ENCODE measurements around the gene PHF21B. TPM values are rescaled to one million over a fixed set of nuclear protein-coding genes. Genes with fewer than 3 reads are reported as not detected.
"Not testable (repeated sequence)": the region's sequence is repeated elsewhere in the genome, so short reads cannot be mapped to it uniquely, and the experiment has no call there.

PHF21B gene
- total RNA-seq, 2 donors from 2014 or later, result 0.40 TPM; not detected in 1

- intact Hi-C loops (cut with DNase I, micrococcal nuclease), result no loop called here
- ATAC-seq (no peak), DNase-seq (peak in 1 of 2 donors; percentile 16)
Observed at GRCh38 chr22:44913198-44913983, 96.4 kb downstream of the PHF21B start.

GRCh38 chr22:44909241-44909640 is 100.6 kb downstream of the PHF21B start:
- DNase-seq, result no peak
- ATAC-seq, result no peak
- intact Hi-C loops (cut with DNase I, micrococcal nuclease), result no loop called here

DNA sequence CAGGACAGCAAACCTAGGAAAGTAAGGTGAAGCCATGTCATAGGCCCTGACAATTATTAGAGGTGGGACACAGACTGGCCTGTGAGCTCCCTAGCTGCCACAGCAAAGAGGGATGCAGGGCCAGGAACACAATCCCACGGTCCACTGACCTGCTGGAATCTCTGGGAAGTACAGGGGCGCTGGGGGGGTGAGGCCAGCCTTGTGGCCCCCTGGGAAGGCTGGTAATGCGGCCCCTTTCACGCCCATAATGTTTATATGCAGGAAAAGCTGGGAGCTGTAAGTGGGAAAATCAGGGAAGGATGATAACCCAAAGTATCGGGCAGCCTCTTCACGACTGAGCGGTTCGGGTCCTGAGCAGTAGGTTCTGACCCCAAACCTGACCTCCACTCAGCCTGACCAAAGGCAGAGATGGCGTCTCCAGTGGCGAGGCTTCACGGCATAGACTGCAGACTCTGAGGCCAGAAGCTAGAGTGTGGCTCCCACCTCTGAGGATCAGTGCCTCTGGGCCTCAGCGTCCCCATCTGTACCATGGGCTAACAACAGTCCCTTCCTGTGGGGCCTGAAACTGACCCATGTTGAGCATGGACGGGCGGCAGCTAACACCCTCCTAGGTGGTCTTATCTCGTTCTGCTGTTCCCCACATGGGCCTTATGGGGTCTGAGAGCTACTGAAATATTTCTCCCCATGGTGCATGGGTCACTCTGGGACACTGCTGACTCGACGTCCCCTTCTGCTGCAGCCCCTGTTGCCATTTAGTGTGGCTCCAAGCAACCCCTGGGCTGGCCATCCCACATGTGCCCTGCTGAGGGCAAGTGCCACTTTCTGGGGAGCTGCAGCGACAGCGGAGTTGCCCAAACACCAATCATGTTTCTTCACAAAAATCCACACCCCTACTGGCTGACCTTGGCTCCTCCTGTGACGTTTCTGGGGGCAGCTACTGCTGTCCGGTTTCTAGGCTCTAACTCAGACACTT is 101.8 kb downstream of the PHF21B start:
- DNase-seq, result peak in 1 of 2 donors; percentile 4
- intact Hi-C loops (cut with DNase I, micrococcal nuclease), result no loop called here
- no peak for ATAC-seq

GRCh38 chr22:44906999-44907644 is 102.7 kb downstream of the PHF21B start:
- intact Hi-C loops (cut with DNase I, micrococcal nuclease), result no loop called here
- ATAC-seq (no peak), DNase-seq (peak in 1 of 2 donors; percentile 2)

DNA sequence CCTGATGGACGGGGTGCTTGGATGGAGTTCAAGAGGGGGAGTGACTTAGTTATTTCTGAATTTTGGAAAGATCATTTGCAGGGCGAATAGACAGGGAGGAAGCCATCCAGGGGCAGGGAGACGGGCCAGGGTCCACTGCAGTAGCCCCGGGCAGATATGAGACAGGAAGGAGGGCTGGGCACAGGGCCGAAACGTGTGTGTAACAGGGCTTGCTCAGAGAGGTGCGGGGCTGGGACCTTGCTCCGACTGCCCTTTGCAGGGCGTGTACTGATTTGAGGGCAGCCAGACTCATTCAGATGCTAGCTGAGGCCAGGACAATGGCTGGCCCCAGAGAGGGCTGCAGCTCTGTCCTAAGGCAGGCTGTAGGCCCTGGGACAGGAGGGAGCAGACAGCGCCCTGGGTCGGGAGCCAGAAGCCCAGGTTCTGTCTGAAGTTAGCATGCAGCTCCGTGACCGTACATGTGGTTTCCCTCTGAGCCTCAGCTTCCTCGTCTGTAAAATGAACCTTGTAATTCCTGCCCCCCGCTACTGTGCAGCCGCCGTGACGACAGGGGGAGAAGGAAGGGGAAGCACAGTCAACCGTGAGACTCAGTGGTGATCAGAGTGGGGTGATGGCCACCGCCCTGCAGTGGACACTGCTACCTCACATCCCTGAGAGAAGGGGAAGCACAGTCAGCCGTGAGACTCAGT is 103.4 kb downstream of the PHF21B start:
- DNase-seq, result peak in 1 of 2 donors; percentile 10
- intact Hi-C loops (cut with DNase I, micrococcal nuclease), result no loop called here

GRCh38 chr22:44904492-44905152 is 105.2 kb downstream of the PHF21B start:
- DNase-seq, result peak in 1 of 2 donors; percentile 6
- intact Hi-C loops (cut with DNase I, micrococcal nuclease); ATAC-seq: not testable (repeated sequence)

More for the DNA sequence above, 103.4 kb downstream of the PHF21B start:
- no peak for ATAC-seq

DNA sequence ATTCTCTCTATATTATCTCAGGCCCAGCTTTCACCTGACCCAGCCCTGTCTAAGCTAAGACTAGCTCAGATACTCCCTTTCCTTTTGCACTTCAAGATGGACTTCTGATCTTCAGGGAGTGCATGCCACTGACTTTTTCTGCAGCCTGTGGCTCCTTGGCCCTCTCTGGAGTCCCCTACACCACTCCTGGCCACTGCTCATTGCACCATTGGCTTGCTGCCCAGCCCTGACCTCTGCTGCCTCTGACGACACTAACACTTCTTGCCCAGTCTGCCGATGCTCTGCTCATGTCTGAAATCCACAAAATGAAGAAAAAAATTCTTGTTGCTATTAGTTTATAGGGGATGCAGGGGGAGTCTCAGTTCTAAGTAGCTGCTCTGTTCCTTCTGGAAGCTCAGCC is 106.6 kb downstream of the PHF21B start:
- intact Hi-C loops (cut with DNase I, micrococcal nuclease); DNase-seq; ATAC-seq: not testable (repeated sequence)

DNA sequence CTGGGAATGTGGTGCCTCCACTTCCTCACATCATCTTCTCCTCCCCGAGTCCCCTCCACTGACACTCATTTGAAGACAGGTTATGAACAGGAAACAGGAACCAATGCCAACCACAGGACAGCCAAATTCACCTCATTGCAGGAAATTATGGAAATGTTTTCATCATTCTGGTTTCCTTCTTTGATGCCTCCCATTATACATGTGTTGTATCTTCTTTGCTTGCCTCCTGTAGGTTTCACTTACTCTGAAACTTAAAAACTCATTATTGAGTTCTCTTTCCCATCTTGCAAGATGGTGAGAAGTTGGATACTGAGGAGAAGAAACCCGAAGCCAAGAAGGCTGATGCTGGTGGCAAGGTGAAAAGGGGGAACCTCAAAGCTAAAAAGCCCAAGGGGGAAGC is 108.5 kb downstream of the PHF21B start:
- ATAC-seq (no peak), DNase-seq (no peak)
- intact Hi-C loops (cut with DNase I, micrococcal nuclease), result no loop called here

DNA sequence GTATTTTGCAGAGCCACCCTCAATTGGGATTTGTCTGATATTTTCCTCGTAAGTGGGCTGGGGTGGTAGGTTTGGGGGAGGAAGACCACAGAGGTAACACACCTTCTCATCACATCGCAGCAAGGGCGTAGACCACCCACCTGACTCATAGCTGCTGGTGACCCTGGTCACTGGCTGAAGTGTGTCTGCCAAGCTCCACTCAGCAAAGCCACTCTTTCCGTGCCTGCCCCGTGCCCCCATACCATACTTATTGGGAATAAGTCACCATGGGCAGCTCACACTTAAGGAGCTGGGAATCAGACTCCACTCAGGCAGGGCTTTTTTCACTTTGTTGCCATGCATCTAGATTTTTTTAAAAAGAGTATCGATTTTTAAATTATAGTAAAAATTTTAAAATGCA is 111.6 kb downstream of the PHF21B start:
- DNase-seq, result no peak
- no peak for ATAC-seq
- intact Hi-C loops (cut with DNase I, micrococcal nuclease), result no loop called here

GRCh38 chr22:44895296-44896055 is 114.3 kb downstream of the PHF21B start:
- ATAC-seq (no peak), DNase-seq (no peak)
- intact Hi-C loops (cut with DNase I, micrococcal nuclease), result no loop called here

GRCh38 chr22:44894782-44895181 is 115.0 kb downstream of the PHF21B start:
- no peak for ATAC-seq
- peak in 1 of 2 donors; percentile 10 for DNase-seq
- intact Hi-C loops (cut with DNase I, micrococcal nuclease), result no loop called here

DNA sequence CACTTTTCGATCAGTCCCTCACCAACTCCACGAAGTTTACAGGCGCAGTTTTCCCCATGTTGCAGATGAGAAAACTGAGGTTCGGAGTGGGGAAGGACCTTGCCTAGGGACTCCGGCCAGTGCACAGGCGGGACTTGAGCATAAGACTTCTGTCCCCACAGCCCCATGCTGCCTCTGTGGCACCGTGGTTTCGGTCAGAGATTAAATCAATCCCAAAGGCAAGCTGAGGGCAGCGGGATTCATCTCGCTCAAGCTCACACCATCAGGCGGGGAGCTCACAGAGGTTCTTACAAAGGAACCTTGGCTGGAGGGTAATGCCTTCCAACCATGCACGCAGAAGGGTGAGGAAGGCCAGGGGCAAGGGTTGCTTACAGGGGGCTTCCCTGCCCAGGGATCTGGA is 115.5 kb downstream of the PHF21B start:
- ATAC-seq, result no peak
- no peak for DNase-seq
- intact Hi-C loops (cut with DNase I, micrococcal nuclease), result no loop called here

DNA sequence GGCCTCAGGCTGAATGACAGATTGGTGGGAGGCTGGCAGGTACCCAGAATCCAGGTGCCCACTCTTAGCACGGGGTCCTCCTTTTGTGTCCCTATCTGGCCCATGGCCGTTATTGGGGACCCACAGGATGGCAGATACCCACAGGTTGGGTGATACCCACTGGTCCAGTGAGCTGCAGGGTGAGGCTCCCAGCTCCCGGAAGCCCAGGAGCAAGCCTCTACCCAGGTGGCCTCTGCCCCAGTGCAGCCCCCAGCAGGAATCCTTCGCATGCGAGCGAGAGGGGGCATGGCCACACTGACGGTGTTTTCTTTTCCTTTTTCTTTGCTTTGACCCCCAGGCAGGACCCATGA is 116.1 kb downstream of the PHF21B start:
- intact Hi-C loops (cut with DNase I, micrococcal nuclease), result no loop called here
- ATAC-seq (no peak), DNase-seq (no peak)

DNA sequence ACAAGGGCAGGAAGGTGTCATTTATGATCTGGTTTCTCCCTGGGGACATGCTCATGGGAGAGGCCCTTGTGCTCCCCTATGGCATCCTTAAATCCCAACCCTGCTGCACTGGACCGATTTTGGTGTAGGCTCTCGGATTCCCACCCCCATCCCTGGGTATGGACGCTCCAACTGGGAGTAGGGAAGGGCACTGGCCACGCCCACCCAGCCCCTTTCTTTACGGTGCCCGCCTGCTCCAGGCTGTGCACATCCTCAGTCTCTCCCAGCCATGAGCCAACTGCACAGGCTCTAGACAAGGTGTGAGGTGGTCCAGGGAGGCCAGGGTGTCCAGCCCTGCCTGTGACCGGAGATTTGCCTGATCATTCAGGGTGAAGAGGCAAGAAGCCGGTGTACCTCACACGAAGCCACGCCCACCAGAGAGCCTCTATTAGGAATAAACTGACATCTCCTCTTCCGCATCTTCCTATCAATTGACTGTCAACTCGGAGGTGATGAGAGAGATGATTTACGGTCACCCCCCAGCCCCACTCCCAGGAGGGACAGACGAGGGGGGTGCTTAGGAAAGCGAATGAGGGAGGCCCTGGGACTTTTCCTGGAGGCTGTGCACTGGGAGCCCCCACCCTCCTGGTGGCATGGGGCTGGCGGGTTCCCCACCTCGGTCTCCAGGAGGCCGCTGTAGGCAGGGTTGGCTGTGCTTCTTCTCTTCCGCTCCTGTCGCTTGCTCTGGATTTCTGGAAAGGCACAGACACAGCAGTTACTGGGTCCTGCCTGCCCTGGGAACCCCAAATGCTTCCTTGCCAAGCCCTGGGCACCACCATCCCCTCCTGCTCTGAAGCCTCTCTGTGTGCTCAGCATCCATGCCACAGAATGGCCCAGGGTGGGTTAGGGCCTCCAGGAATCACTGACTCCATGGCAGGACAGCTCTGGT is 116.7 kb downstream of the PHF21B start:
- DNase-seq (no peak), ATAC-seq (no peak)

GRCh38 chr22:44892243-44892642 is 117.6 kb downstream of the PHF21B start:
- DNase-seq, result no peak
- ATAC-seq, result no peak
- intact Hi-C loops (cut with DNase I, micrococcal nuclease), result no loop called here

More for the DNA sequence above, 116.7 kb downstream of the PHF21B start:
- intact Hi-C loops (cut with DNase I, micrococcal nuclease), result no loop called here

- no peak for DNase-seq
- ATAC-seq, result no peak
Observed at GRCh38 chr22:44891791-44892190, 118.0 kb downstream of the PHF21B start.

More at GRCh38 chr22:44891791-44892190, 118.0 kb downstream of the PHF21B start:
- intact Hi-C loops (cut with DNase I, micrococcal nuclease), result no loop called here

Data from left colon (tissue), 2 donors.